IMR-90 (cell line): ENCODE measurements around the gene PKD1L1. TPM values are rescaled to one million over a fixed set of nuclear protein-coding genes. Genes with fewer than 3 reads are reported as not detected.

Experiments
- ATAC-seq: fragments of 200-7000 bp; cut with Tn5 transposase; 2 replicates; pipeline ENCODE4 v1.9.1; 2020; ENCODE audit warnings: low read depth, mild to moderate bottlenecking, moderate library complexity
- BruUV-seq: library from RNA; stranded (reverse); fragments of 400-500 nt; replicated peaks from 2 replicates; lab custom pipeline; 2021; lab: Mats Ljungman, UMichigan
- CTCF ChIA-PET: fragments of 300-600 bp; formaldehyde crosslinking; extraction: SDS; loops from one replicate; lab custom pipeline; 2021; ENCODE audit warnings: antibody characterized with exemption; lab: Yijun Ruan, JAX
- POLR2A ChIA-PET: fragments of 300-600 bp; sonication (Branson Sonifier 250); formaldehyde crosslinking; loops from one replicate; lab custom pipeline; 2022; ENCODE audit warnings: antibody characterized with exemption; ENCODE audit not compliant: unreplicated experiment; lab: Charles Lee
- DNase-seq: peaks from one replicate; pipeline ENCODE4 v3.0.0; 2013
- H2AFZ ChIP-seq: replicated peaks from 2 replicates; pipeline ENCODE3; 2013; ENCODE audit warnings: low read length, mild to moderate bottlenecking; ENCODE audit not compliant: poor library complexity
- H2AK5ac ChIP-seq: 2 replicates; pipeline ENCODE4 v1.6.1; 2013; ENCODE audit warnings: low read depth, low read length, inconsistent platforms
- H2AK9ac ChIP-seq: replicated peaks from 2 replicates; pipeline ENCODE3; 2013; ENCODE audit warnings: mild to moderate bottlenecking, low read depth, low read length, moderate library complexity; ENCODE audit not compliant: poor library complexity
- H2BK120ac ChIP-seq: 2 replicates; pipeline ENCODE4 v1.6.1; 2013; ENCODE audit warnings: low read depth, low read length, inconsistent platforms
- H2BK15ac ChIP-seq: 3 replicates; pipeline ENCODE4 v1.6.1; 2013; ENCODE audit warnings: low read depth, low read length, inconsistent platforms
- H2BK20ac ChIP-seq: 2 replicates; pipeline ENCODE4 v1.6.1; 2013; ENCODE audit warnings: low read depth, mild to moderate bottlenecking, inconsistent platforms, low read length, moderate library complexity
- H2BK5ac ChIP-seq: 2 replicates; pipeline ENCODE4 v1.6.1; 2013; ENCODE audit warnings: mild to moderate bottlenecking, low read depth, low read length, inconsistent platforms; ENCODE audit not compliant: poor library complexity, severe bottlenecking
- H3K14ac ChIP-seq: replicated peaks from 2 replicates; pipeline ENCODE4 v1.6.1; 2013; ENCODE audit warnings: low read depth, low read length, inconsistent platforms
- H3K18ac ChIP-seq: 2 replicates; pipeline ENCODE4 v1.6.1; 2013; ENCODE audit warnings: low read depth, low read length, control low read depth
- H3K23ac ChIP-seq: 2 replicates; pipeline ENCODE4 v1.6.1; 2013; ENCODE audit warnings: low read depth, low read length, inconsistent platforms
- H3K27ac ChIP-seq: 2 replicates; pipeline ENCODE4 v1.5.1; 2013; ENCODE audit warnings: mild to moderate bottlenecking, control low read depth, low read length; ENCODE audit not compliant: insufficient read depth
- H3K27me3 ChIP-seq: 2 replicates; pipeline ENCODE4 v1.6.1; 2013; ENCODE audit warnings: low read length; ENCODE audit not compliant: control insufficient read depth, insufficient read depth
- H3K36me3 ChIP-seq: 2 replicates; pipeline ENCODE4 v1.6.1; 2013; ENCODE audit warnings: low read length, mixed read lengths; ENCODE audit not compliant: control insufficient read depth, insufficient read depth
- H3K4ac ChIP-seq: 2 replicates; pipeline ENCODE4 v1.6.1; 2013; ENCODE audit warnings: low read depth, low read length, inconsistent platforms
- H3K4me1 ChIP-seq: 2 replicates; pipeline ENCODE4 v1.6.1; 2013; ENCODE audit warnings: low read length, mixed read lengths; ENCODE audit not compliant: control insufficient read depth, insufficient read depth
- H3K4me2 ChIP-seq: 2 replicates; pipeline ENCODE4 v1.6.1; 2013; ENCODE audit warnings: low read depth, mild to moderate bottlenecking, control low read depth, low read length, moderate library complexity
- H3K4me3 ChIP-seq: 2 replicates; pipeline ENCODE4 v1.5.1; 2013; ENCODE audit warnings: low read depth, mild to moderate bottlenecking, control low read depth, low read length, moderate library complexity; ENCODE audit not compliant: insufficient read depth
- H3K56ac ChIP-seq: 2 replicates; pipeline ENCODE4 v1.6.1; 2013; ENCODE audit warnings: low read length, inconsistent platforms; ENCODE audit not compliant: insufficient read depth; ENCODE audit errors: extremely low read depth
- H3K79me1 ChIP-seq, 2 experiments: 2 replicates each; pipeline ENCODE4 v1.6.1; 2013; ENCODE audit warnings: low read length in 2 of 2, inconsistent platforms in 1 of 2, low read depth in 1 of 2
- H3K9ac ChIP-seq: 2 replicates; pipeline ENCODE4 v1.6.1; 2013; ENCODE audit warnings: low read depth, low read length, control low read depth
- H3K9me1 ChIP-seq: 2 replicates; pipeline ENCODE4 v1.6.1; 2013; ENCODE audit warnings: low read length, inconsistent platforms; ENCODE audit not compliant: insufficient read depth
- H3K9me3 ChIP-seq: 2 replicates; pipeline ENCODE4 v1.6.1; 2013; ENCODE audit warnings: low read length; ENCODE audit not compliant: control insufficient read depth, insufficient read depth
- H4K20me1 ChIP-seq: 2 replicates; pipeline ENCODE4 v1.6.1; 2013; ENCODE audit warnings: low read length, inconsistent platforms; ENCODE audit not compliant: insufficient read depth
- H4K5ac ChIP-seq: 2 replicates; pipeline ENCODE4 v1.6.1; 2013; ENCODE audit warnings: mild to moderate bottlenecking, low read depth, low read length, control low read depth
- H4K8ac ChIP-seq, 2 experiments: 2 replicates each; pipeline ENCODE4 v1.6.1; 2013; ENCODE audit warnings: low read depth in 2 of 2, low read length in 2 of 2, control low read depth in 1 of 2, inconsistent platforms in 1 of 2
- H4K91ac ChIP-seq: 2 replicates; pipeline ENCODE4 v1.6.1; 2013; ENCODE audit warnings: low read depth, low read length, inconsistent platforms; ENCODE audit not compliant: insufficient read depth
- CEBPB ChIP-seq: IDR thresholded peaks from 2 replicates; pipeline ENCODE4 v1.6.1; 2012; ENCODE audit warnings: low read depth, low read length, improper control_type of control experiment
- CTCF ChIP-seq: conservative IDR thresholded peaks from 2 replicates; pipeline ENCODE4 v1.5.1; 2012; ENCODE audit warnings: mild to moderate bottlenecking, low read depth, low read length, improper control_type of control experiment
- ELK1 ChIP-seq: fragments of 150-350 bp; IDR thresholded peaks from 2 replicates; pipeline ENCODE4 v1.6.1; 2016; ENCODE audit warnings: low read depth, mild to moderate bottlenecking, low read length, moderate library complexity, borderline replicate concordance
- FOS ChIP-seq: fragments of 150-350 bp; IDR thresholded peaks from 2 replicates; pipeline ENCODE4 v1.6.1; 2016; ENCODE audit warnings: low read depth, low read length
- MAZ ChIP-seq: IDR thresholded peaks from 2 replicates; pipeline ENCODE4 v1.6.1; 2012; ENCODE audit warnings: low read depth, mild to moderate bottlenecking, low read length, improper control_type of control experiment, moderate library complexity, borderline replicate concordance
- MXI1 ChIP-seq: IDR thresholded peaks from 2 replicates; pipeline ENCODE4 v1.6.1; 2012; ENCODE audit warnings: low read depth, mild to moderate bottlenecking, low read length, moderate library complexity, borderline replicate concordance
- POLR2A ChIP-seq: IDR thresholded peaks from 2 replicates; pipeline ENCODE4 v1.6.1; 2012; ENCODE audit warnings: mild to moderate bottlenecking, low read depth, low read length
- RCOR1 ChIP-seq: IDR thresholded peaks from 2 replicates; pipeline ENCODE4 v1.6.1; 2012; ENCODE audit warnings: mild to moderate bottlenecking, low read length, improper control_type of control experiment; ENCODE audit not compliant: insufficient replicate concordance
- RFX5 ChIP-seq: IDR thresholded peaks from 2 replicates; pipeline ENCODE4 v1.8.0; 2012; ENCODE audit warnings: low read depth, mild to moderate bottlenecking, low read length, moderate library complexity
- SMC3 ChIP-seq: fragments of 150-350 bp; IDR thresholded peaks from 2 replicates; pipeline ENCODE4 v1.6.1; 2016; ENCODE audit warnings: low read depth, mild to moderate bottlenecking, antibody characterized with exemption, low read length, moderate library complexity
- USF2 ChIP-seq: fragments of 150-350 bp; IDR thresholded peaks from 2 replicates; pipeline ENCODE4 v1.6.1; 2017; ENCODE audit warnings: mild to moderate bottlenecking, antibody characterized with exemption, low read length, low read depth
- whole genome bisulfite sequencing, 2 experiments: methylation state at CpG; one replicate each; pipeline versions ENCODE4 v1.1.5 to v1.1.7; 2013; ENCODE audit warnings: missing lambda C conversion rate in 2 of 2; ENCODE audit not compliant: insufficient read length in 1 of 2; ENCODE audit errors: extremely low coverage in 2 of 2; 5-methylcytosine and 5-hydroxymethylcytosine counted together
- dilution Hi-C: fragments of 300-500 bp; cut with HindIII; formaldehyde crosslinking; loops from one replicate; pipeline ENCODE4 v1.14.3; 2018; ENCODE audit warnings: low sequenced_read_pairs; ENCODE audit not compliant: unreplicated experiment
- in situ Hi-C: fragments of 300-500 bp; cut with MboI; formaldehyde crosslinking; loops from 3 replicates; pipeline ENCODE4 v1.14.3; 2019; ENCODE audit warnings: low sequenced_read_pairs, inconsistent platforms, mixed read lengths
- intact Hi-C: fragments of 100-400 bp; cut with micrococcal nuclease; formaldehyde crosslinking; loops from 2 replicates; pipeline ENCODE4 v1.10.0; 2022
- polyA plus RNA-seq, 3 experiments: library from polyadenylated mRNA; depleted of rRNA; stranded (reverse); fragments of >200 nt; gene quantifications; 2 replicates each; pipeline ENCODE4 v1.2.3, GENCODE V29; 2012; ENCODE audit warnings: low replicate concordance in 1 of 3
- total RNA-seq: library from RNA; depleted of rRNA; stranded (reverse); fragments of >200 nt; gene quantifications from 2 replicates; pipeline ENCODE4 v1.2.3, GENCODE V29; 2012

PKD1L1 gene
- total and polyA plus RNA-seq, 2 of the 4 experiments (the other 2 are of a cell fraction) = under 0.01 to 0.15 TPM

GRCh38 chr7:47936323-47936722, 11.9 kb downstream of the PKD1L1 start:
- H4K5ac ChIP-seq = no peak overlapping the region
- no TSS peak for BruUV-seq
- no peak overlapping the region for H2BK20ac ChIP-seq
- in situ Hi-C loops (no loop called here), dilution Hi-C loops (no loop called here), intact Hi-C loops (no loop called here)
- no peak overlapping the region for H2BK120ac ChIP-seq
- no peak overlapping the region for H3K56ac ChIP-seq
- H3K27ac ChIP-seq = no peak overlapping the region
- no peaks in the 10 kb centered on the region for H3K27me3 ChIP-seq
- H2BK15ac ChIP-seq = no peak overlapping the region
- ATAC-seq (no peak), DNase-seq (no peak)
- no peak overlapping the region for H3K4me2 ChIP-seq
- H3K9ac ChIP-seq = no peak overlapping the region
- no peak overlapping the region for H3K14ac ChIP-seq
- no peak overlapping the region for H3K23ac ChIP-seq
- no peak overlapping the region for H3K4me3 ChIP-seq
- no peak overlapping the region for H2AK5ac ChIP-seq
- no peak overlapping the region for H4K8ac ChIP-seq
- ChIA-PET CTCF (no interaction called here), POLR2A (no interaction called here)
- H3K9me3 ChIP-seq = no peaks in the 10 kb centered on the region
- no peak overlapping the region for H4K91ac ChIP-seq
- no peak overlapping the region for H2BK5ac ChIP-seq
- no CpG with 5 or more reads among the region's 4 CpGs for WGBS, 2 experiments
- peaks cover 14% of the 10 kb centered on the region for H3K9me1 ChIP-seq
- H3K36me3 ChIP-seq = no peaks in the 10 kb centered on the region
- no peak overlapping the region for H2AFZ ChIP-seq
- H2AK9ac ChIP-seq = no peak overlapping the region
- H4K20me1 ChIP-seq = no peaks in the 10 kb centered on the region
- peaks cover 0 to 7% of the 10 kb centered on the region in 2 experiments; a peak in 1 of 4 replicates for H3K79me1 ChIP-seq
- peaks cover 12% of the 10 kb centered on the region for H3K4me1 ChIP-seq
- TF ChIP-seq RCOR1 (no peak), RFX5 (no peak), SMC3 (no peak), CTCF (no peak), ELK1 (no peak), MAZ (no peak), POLR2A (no peak), CEBPB (no peak), MXI1 (no peak), USF2 (no peak), FOS (no peak)
- H3K4ac ChIP-seq = no peak overlapping the region
- H3K18ac ChIP-seq = no peak overlapping the region
